K562 (cell line): ENCODE data around the gene KCNE1. TPM values are rescaled to one million over a fixed set of nuclear protein-coding genes. Genes with fewer than 3 reads are reported as not detected.

ENCODE experiments used
- ATF7 ChIP-seq: fragments of 450-650 bp; IDR thresholded peaks from 2 replicates; pipeline ENCODE4 v1.7.1; 2014; ENCODE audit warnings: mild to moderate bottlenecking, moderate library complexity
- BRD4 ChIP-seq: fragments of 200-600 bp; sonication (generic); IDR thresholded peaks from 2 replicates; pipeline ENCODE4 v1.6.1; 2017; ENCODE audit warnings: inconsistent platforms
- EHMT2 ChIP-seq: fragments of 450-650 bp; IDR thresholded peaks from 2 replicates; pipeline ENCODE4 v1.6.1; 2018; ENCODE audit warnings: antibody characterized with exemption
- ETV6 ChIP-seq, 3 experiments: fragments of 150-350 bp in 1 of 3; sonication (generic) in 1 of 3; formaldehyde crosslinking in 1 of 3; IDR thresholded peaks; 2 replicates each; pipeline versions ENCODE4 v1.6.1 to v1.8.0; 2014 to 2022; ENCODE audit warnings: borderline replicate concordance in 2 of 3, low read depth in 2 of 3, antibody characterized with exemption in 1 of 3, low read length in 1 of 3, mild to moderate bottlenecking in 1 of 3, missing genetic modification reagents in 1 of 3
- FOS ChIP-seq: IDR thresholded peaks from 3 replicates; pipeline ENCODE4 v1.6.1; 2011; ENCODE audit not compliant: insufficient read length; ENCODE audit errors: extremely low read depth
- GABPB1 ChIP-seq: sonication (generic); formaldehyde crosslinking; IDR thresholded peaks from 2 replicates; pipeline ENCODE4 v1.8.0; 2022; ENCODE audit warnings: mild to moderate bottlenecking, missing genetic modification reagents
- HDGF ChIP-seq: fragments of 450-650 bp; IDR thresholded peaks from 2 replicates; pipeline ENCODE4 v1.6.1; 2016
- KAT7 ChIP-seq: sonication (generic); formaldehyde crosslinking; IDR thresholded peaks from 2 replicates; pipeline ENCODE4 v1.8.0; 2022; ENCODE audit warnings: missing genetic modification reagents, mild to moderate bottlenecking, borderline replicate concordance
- MCM7 ChIP-seq, 2 experiments: fragments of 450-650 bp; IDR thresholded peaks; 2 replicates each; pipeline ENCODE4 v1.6.1; 2016 to 2018
- MEF2A ChIP-seq: IDR thresholded peaks from 2 replicates; pipeline ENCODE4 v1.6.1; 2011; ENCODE audit warnings: low read depth, mild to moderate bottlenecking, low read length, moderate library complexity; ENCODE audit not compliant: control insufficient read depth
- MTA2 ChIP-seq: fragments of 450-650 bp; IDR thresholded peaks from 2 replicates; pipeline ENCODE4 v1.6.1; 2016; ENCODE audit warnings: low read depth
- PREB ChIP-seq: sonication (generic); formaldehyde crosslinking; IDR thresholded peaks from 2 replicates; pipeline ENCODE4 v1.8.1; 2023; ENCODE audit warnings: mild to moderate bottlenecking, missing genetic modification reagents
- PTBP1 ChIP-seq: fragments of 200-400 bp; formaldehyde crosslinking; IDR thresholded peaks from 2 replicates; pipeline ENCODE4 v1.6.1; 2017; ENCODE audit warnings: low read depth, low read length
- PTRF ChIP-seq: fragments of 450-650 bp; IDR thresholded peaks from 2 replicates; pipeline ENCODE4 v1.6.1; 2016; ENCODE audit warnings: mild to moderate bottlenecking, missing genetic modification characterization, missing compliant biosample characterization
- RB1 ChIP-seq: fragments of 450-650 bp; IDR thresholded peaks from 2 replicates; pipeline ENCODE4 v1.6.1; 2017; ENCODE audit warnings: low read depth, mild to moderate bottlenecking
- RFX5 ChIP-seq: IDR thresholded peaks from 2 replicates; pipeline ENCODE4 v1.6.1; 2011; ENCODE audit warnings: low read depth, mild to moderate bottlenecking, improper control_type of control experiment, low read length
- RHOXF2B ChIP-seq: fragments of 250-450 bp; sonication (Bioruptor Pico); conservative IDR thresholded peaks from 2 replicates; pipeline ENCODE4 v1.5.1; 2021
- SAFB2 ChIP-seq: fragments of 200-400 bp; formaldehyde crosslinking; IDR thresholded peaks from 2 replicates; pipeline ENCODE4 v1.6.1; 2018; ENCODE audit warnings: borderline replicate concordance, low read length, low read depth, moderate library complexity; ENCODE audit not compliant: severe bottlenecking
- SMC3 ChIP-seq: conservative IDR thresholded peaks from 2 replicates; pipeline ENCODE4 v1.6.1; 2011; ENCODE audit warnings: low read depth, low read length, improper control_type of control experiment; ENCODE audit not compliant: insufficient read depth
- TEAD2 ChIP-seq: fragments of 450-650 bp; IDR thresholded peaks from 2 replicates; pipeline ENCODE4 v1.6.1; 2016; ENCODE audit warnings: missing genetic modification characterization, control low read depth, missing compliant biosample characterization
- ZC3H8 ChIP-seq: fragments of 450-650 bp; IDR thresholded peaks from 2 replicates; pipeline ENCODE4 v1.6.1; 2017
- ZEB2 ChIP-seq: fragments of 450-650 bp; IDR thresholded peaks from 2 replicates; pipeline ENCODE4 v1.6.1; 2016
- ZKSCAN1 ChIP-seq: fragments of 150-350 bp; IDR thresholded peaks from 2 replicates; pipeline ENCODE4 v1.6.1; 2016; ENCODE audit warnings: low read depth, low read length
- ZNF224 ChIP-seq: sonication (generic); formaldehyde crosslinking; IDR thresholded peaks from 2 replicates; pipeline ENCODE4 v1.8.0; 2022; ENCODE audit warnings: mild to moderate bottlenecking, missing genetic modification reagents
- ZNF253 ChIP-seq: fragments of 250-450 bp; sonication (Bioruptor Pico); conservative IDR thresholded peaks from 2 replicates; pipeline ENCODE4 v1.6.1; 2021; ENCODE audit warnings: mild to moderate bottlenecking
- ZNF584 ChIP-seq: fragments of 200-800 bp; sonication (Bioruptor generic); IDR thresholded peaks from 2 replicates; pipeline ENCODE4 v1.6.1; 2016; ENCODE audit warnings: low read depth, mild to moderate bottlenecking, missing genetic modification characterization, missing compliant biosample characterization
- ZNF740 ChIP-seq, 3 experiments: fragments of 200-800 bp in 1 of 3; sonication (Bioruptor generic) in 1 of 3; sonication (generic) in 1 of 3; formaldehyde crosslinking in 1 of 3; IDR thresholded peaks; 2 replicates each; pipeline versions ENCODE4 v1.6.1 to v1.8.0; 2016 to 2022; ENCODE audit warnings: mild to moderate bottlenecking in 2 of 3, missing compliant biosample characterization in 2 of 3, missing genetic modification characterization in 2 of 3, missing genetic modification reagents in 1 of 3
- polyA plus RNA-seq, 8 experiments: library from polyadenylated mRNA; depleted of rRNA in 4 of 8; stranded (reverse) in 5 of 8; unstranded in 3 of 8; fragments of >200 nt; fragmentation: Nextera tagmentation in 2 of 8; fragmentation: Illumina TruSeq in 1 of 8; extraction: Ambion mirVana in 2 of 8; extraction: Trizol in 1 of 8; gene quantifications; 2 replicates each; pipeline versions ENCODE4 v1.2.1 to v1.2.3, GENCODE V29; 2011 to 2014; ENCODE audit warnings: inconsistent platforms in 1 of 8, missing spikeins in 1 of 8
- total RNA-seq, 7 experiments: library from RNA; depleted of rRNA in 6 of 7; stranded (reverse); fragments of >200 nt in 6 of 7; fragmentation: Illumina TruSeq in 2 of 7; extraction: Trizol in 2 of 7; gene quantifications; 2 replicates each; pipeline versions ENCODE4 v1.2.1 to v1.2.3, GENCODE V29; 2011 to 2021; ENCODE audit warnings: low replicate concordance in 1 of 7
- TF ChIP-seq, protein P1 (sequence below): sonication (generic); formaldehyde crosslinking; IDR thresholded peaks from 2 replicates; pipeline ENCODE4 v1.4.0; 2020; ENCODE audit warnings: mild to moderate bottlenecking, missing genetic modification reagents

Gene KCNE1
- total and polyA plus RNA-seq, 9 of the 15 experiments (the other 6 are each of a cell fraction or from before 2014, with no cell fraction given): 0.05 to 0.22 (median 0.11) TPM; not detected in 3

DNA sequence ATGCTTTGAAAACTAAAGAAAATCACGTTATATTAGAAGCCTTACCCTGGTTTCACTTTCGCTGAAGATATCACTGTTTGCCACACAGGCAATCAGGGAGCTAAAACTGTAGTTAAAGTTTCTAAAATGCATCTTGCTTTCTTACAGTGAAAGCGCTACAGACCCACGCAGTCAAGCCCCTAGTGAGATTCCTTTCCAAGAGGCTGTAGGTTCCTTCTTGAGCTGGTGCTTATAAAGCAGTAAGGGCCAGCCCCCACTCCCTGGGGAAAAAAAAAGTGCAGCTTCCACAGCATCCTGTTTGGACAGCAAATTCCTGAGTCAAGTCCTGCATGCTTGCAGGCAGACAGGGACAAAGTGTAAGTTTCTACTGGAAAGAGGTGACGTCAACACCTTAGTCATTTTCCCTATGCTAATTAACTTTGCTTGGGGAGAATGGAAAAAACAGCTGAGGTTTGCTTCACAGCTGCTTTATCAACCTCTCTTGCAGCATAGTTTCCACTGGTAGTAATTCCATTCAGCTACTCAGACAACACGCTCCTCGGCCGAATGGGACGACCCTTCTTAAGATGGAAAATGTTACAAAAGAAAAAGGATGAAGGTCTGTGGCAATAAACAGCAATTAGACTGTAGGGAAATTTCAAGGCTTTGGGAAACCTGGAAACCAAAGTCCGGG is 14.7 kb upstream of the KCNE1 start (continued):
- TF ChIP-seq TEAD2 (tag) (no peak), RHOXF2B (CRISPR knock-in tag) (no peak), ZEB2 (no peak), PREB (CRISPR knock-in tag) (no peak), GABPB1 (CRISPR knock-in tag) (no peak), KAT7 (no peak), RFX5 (no peak), PTBP1 (no peak), FOS (no peak), ZNF253 (CRISPR knock-in tag) (no peak), MCM7 (IDR thresholded peaks at IDR 0.05) (no peak), ETV6 (IDR thresholded peaks at IDR 0.05; ENCODE audit: borderline replicate concordance in 1 of 2, low read depth in 2 of 2, low read length in 1 of 2) (no peak), ETV6 (CRISPR knock-in tag; IDR thresholded peaks at IDR 0.05; ENCODE audit: borderline replicate concordance) (no peak), HDGF (no peak), ZNF224 (CRISPR knock-in tag) (no peak), ZNF740 (CRISPR knock-in tag; IDR thresholded peaks at IDR 0.05) (no peak), ZNF740 (tag; IDR thresholded peaks at IDR 0.05) (no peak), ZKSCAN1 (no peak), SMC3 (no peak), EHMT2 (no peak), ZC3H8 (no peak), BRD4 (no peak), PTRF (tag) (no peak), ATF7 (peak; percentile 98), ZNF584 (0 out of 2 replicates have a peak, but pooled peaks have one; percentile 45), MEF2A (no peak), SAFB2 (no peak), RB1 (no peak), MTA2 (no peak)
- TF ChIP-seq, protein P1, sequence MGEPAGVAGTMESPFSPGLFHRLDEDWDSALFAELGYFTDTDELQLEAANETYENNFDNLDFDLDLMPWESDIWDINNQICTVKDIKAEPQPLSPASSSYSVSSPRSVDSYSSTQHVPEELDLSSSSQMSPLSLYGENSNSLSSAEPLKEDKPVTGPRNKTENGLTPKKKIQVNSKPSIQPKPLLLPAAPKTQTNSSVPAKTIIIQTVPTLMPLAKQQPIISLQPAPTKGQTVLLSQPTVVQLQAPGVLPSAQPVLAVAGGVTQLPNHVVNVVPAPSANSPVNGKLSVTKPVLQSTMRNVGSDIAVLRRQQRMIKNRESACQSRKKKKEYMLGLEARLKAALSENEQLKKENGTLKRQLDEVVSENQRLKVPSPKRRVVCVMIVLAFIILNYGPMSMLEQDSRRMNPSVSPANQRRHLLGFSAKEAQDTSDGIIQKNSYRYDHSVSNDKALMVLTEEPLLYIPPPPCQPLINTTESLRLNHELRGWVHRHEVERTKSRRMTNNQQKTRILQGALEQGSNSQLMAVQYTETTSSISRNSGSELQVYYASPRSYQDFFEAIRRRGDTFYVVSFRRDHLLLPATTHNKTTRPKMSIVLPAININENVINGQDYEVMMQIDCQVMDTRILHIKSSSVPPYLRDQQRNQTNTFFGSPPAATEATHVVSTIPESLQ: no peak
